Central memory CD8-positive, alpha-beta T cell (primary cell): Measurements from ENCODE around the gene APBB2.

Experiments
- ATAC-seq: fragments of 150-1000 bp; cut with Tn5 transposase; replicated peaks from 2 replicates; pipeline ENCODE4 v1.10.0; 2022; ENCODE audit warnings: mild to moderate bottlenecking, moderate FRiP score, moderate number of reproducible peaks; ENCODE audit not compliant: poor library complexity, severe bottlenecking; ENCODE audit errors: extremely low read depth
- DNase-seq, 2 donors: peaks; one replicate each; pipeline ENCODE4 v3.0.0; 2021; ENCODE audit warnings: low spot score in 2 of 2
- H3K27ac Mint-ChIP-seq: one replicate; pipeline ENCODE4 v1.8.0; 2022; ENCODE audit warnings: low read depth, mild to moderate bottlenecking, moderate library complexity, mixed read lengths
- H3K27me3 Mint-ChIP-seq: one replicate; pipeline ENCODE4 v1.8.0; 2022; ENCODE audit warnings: mixed read lengths
- H3K36me3 Mint-ChIP-seq: one replicate; pipeline ENCODE4 v1.8.0; 2022; ENCODE audit warnings: mild to moderate bottlenecking, moderate library complexity, mixed read lengths; ENCODE audit not compliant: insufficient read depth
- H3K4me1 Mint-ChIP-seq: one replicate; pipeline ENCODE4 v1.8.0; 2022; ENCODE audit warnings: mixed read lengths
- H3K4me3 Mint-ChIP-seq: one replicate; pipeline ENCODE4 v1.8.0; 2022; ENCODE audit warnings: mild to moderate bottlenecking, moderate library complexity, mixed read lengths
- H3K9me3 Mint-ChIP-seq: one replicate; pipeline ENCODE4 v1.8.0; 2022; ENCODE audit warnings: mixed read lengths

Gene APBB2

GRCh38 chr4:40948014-40948413, 266.3 kb downstream of the APBB2 start:
- DNase-seq (no peak), ATAC-seq (no peak)
- H3K36me3 Mint-ChIP-seq, result no peaks in the 10 kb centered on the region
- no peak overlapping the region for H3K4me3 Mint-ChIP-seq
- peaks cover 13% of the 10 kb centered on the region for H3K27me3 Mint-ChIP-seq
- no peaks in the 10 kb centered on the region for H3K4me1 Mint-ChIP-seq
- H3K9me3 Mint-ChIP-seq, result no peaks in the 10 kb centered on the region
- H3K27ac Mint-ChIP-seq, result no peak overlapping the region

DNA sequence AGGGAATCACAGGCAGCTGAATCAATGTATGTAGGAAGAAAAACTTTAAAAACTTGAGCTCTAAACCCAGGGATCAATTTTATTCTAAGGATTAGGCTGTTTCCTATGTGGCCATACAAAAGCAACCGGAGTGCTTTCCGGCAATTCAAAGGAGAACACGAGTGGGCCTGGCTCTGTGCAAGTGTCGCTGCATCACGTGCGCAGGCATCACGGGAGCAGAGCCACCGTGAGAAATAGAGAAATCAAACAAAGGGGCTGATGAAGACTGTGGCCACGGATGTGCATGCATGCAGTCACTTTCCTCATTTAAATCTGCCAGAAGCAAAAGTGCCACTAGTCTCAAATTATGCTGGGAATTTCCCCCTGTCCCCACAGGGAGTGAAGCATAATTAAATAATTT, 267.7 kb downstream of the APBB2 start:
- ATAC-seq, result no peak
- H3K27me3 Mint-ChIP-seq, result peaks cover 27% of the 10 kb centered on the region
- H3K9me3 Mint-ChIP-seq, result no peaks in the 10 kb centered on the region
- no peaks in the 10 kb centered on the region for H3K36me3 Mint-ChIP-seq
- DNase-seq, result no peak
- no peaks in the 10 kb centered on the region for H3K4me1 Mint-ChIP-seq
- no peak overlapping the region for H3K4me3 Mint-ChIP-seq
- H3K27ac Mint-ChIP-seq, result no peak overlapping the region

DNA sequence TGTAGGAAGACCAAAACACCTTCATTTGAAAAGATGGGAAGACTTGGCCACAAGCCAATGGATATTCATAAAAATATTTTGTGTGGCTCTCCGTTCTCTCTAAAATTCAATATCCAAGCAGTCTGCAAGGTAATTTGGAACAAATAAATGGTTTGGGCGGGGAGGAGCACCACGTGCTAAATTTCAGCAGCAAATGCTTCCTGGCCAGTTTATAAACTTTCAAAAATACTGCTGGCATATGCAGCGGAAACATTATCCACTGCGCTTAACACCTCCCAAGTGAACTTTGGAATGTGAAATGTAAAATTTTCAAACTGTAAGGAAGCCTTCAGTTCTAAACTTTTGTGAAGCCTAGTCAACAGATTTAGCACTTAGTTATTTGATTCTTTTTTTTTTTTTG, 273.6 kb downstream of the APBB2 start:
- H3K9me3 Mint-ChIP-seq, result no peaks in the 10 kb centered on the region
- ATAC-seq, result no peak
- no peak overlapping the region for H3K27ac Mint-ChIP-seq
- H3K4me3 Mint-ChIP-seq, result no peak overlapping the region
- H3K4me1 Mint-ChIP-seq, result no peaks in the 10 kb centered on the region
- no peak for DNase-seq
- no peaks in the 10 kb centered on the region for H3K36me3 Mint-ChIP-seq
- H3K27me3 Mint-ChIP-seq, result peaks cover 36% of the 10 kb centered on the region

DNA sequence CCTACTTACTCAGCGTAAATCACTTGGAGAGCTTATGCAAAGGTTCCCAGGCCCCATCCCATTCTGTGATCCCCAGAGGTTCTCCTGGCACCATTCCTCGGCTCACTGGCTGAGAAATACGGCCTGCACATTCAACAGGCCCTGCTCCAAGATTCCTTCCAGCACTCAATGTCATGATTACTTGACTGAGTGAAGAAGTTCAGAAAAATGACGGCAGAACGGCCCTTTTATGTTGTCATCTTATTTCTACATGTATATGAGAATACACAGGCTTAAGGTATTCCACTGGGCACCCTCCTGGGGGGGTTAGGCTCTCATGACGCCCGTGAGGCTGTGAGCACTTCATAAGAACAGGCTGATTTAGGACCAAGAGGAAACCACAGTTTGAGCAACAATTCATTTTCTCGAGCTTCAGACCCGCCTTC, 274.0 kb downstream of the APBB2 start:
- no peaks in the 10 kb centered on the region for H3K4me1 Mint-ChIP-seq
- peaks cover 38% of the 10 kb centered on the region for H3K27me3 Mint-ChIP-seq
- H3K27ac Mint-ChIP-seq, result no peak overlapping the region
- no peak for DNase-seq
- H3K36me3 Mint-ChIP-seq, result no peaks in the 10 kb centered on the region
- H3K4me3 Mint-ChIP-seq, result no peak overlapping the region
- ATAC-seq, result no peak
- H3K9me3 Mint-ChIP-seq, result no peaks in the 10 kb centered on the region

DNA sequence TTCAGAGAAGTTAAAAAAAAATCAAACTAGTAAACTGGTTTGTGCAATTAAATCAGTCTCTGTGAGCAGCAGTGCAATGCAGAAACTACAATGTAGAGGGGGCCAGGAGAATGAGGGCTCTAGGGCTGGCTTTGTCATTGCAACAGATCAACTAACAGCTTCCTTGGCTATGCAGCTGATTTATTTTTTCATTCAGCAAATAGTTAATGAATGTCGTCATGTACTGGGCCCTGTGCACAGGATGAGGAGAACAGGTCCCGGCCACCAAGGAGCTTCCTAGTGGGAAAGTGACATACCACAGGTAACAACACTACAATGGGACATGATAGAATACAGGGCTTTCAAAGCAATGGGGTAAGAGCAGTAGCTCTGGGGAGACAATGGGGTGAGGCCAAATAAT, 274.5 kb downstream of the APBB2 start:
- Mint-ChIP-seq H3K27me3 (peaks cover 42% of the 10 kb centered on the region), H3K36me3 (no peaks in the 10 kb centered on the region), H3K27ac (no peak overlapping the region), H3K4me1 (no peaks in the 10 kb centered on the region), H3K9me3 (no peaks in the 10 kb centered on the region), H3K4me3 (no peak overlapping the region)
- DNase-seq (no peak), ATAC-seq (no peak)

DNA sequence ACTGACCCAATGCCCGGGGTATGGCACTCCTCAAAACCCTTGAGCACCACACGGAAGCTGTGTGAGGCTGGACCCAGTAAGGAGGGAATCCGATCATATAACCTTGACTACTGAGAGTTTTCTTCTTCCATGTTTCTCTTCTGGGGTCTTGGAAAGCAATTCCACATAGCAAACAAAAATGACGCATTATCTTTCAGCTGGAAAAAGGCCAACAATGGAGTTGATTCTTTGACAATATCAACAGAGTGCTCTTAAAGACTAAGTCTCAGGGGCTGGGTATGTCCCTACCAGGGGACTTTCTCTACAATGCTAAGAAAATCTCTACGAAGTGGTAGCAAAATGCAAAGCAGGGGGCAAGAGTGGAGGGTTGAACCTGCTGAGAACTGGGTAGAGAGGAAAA, 276.0 kb downstream of the APBB2 start:
- H3K4me1 Mint-ChIP-seq, result no peaks in the 10 kb centered on the region
- no peak overlapping the region for H3K27ac Mint-ChIP-seq
- no peaks in the 10 kb centered on the region for H3K36me3 Mint-ChIP-seq
- ATAC-seq, result no peak
- H3K9me3 Mint-ChIP-seq, result no peaks in the 10 kb centered on the region
- H3K4me3 Mint-ChIP-seq, result no peak overlapping the region
- H3K27me3 Mint-ChIP-seq, result peaks cover 41% of the 10 kb centered on the region
- DNase-seq, result no peak

- Mint-ChIP-seq H3K27me3 (peaks cover 40% of the 10 kb centered on the region), H3K4me1 (no peaks in the 10 kb centered on the region), H3K9me3 (no peaks in the 10 kb centered on the region), H3K4me3 (no peak overlapping the region), H3K27ac (no peak overlapping the region), H3K36me3 (no peaks in the 10 kb centered on the region)
- DNase-seq (no peak), ATAC-seq (no peak)
Observed at GRCh38 chr4:40937140-40937725, 277.1 kb downstream of the APBB2 start.

- ATAC-seq, result no peak
Observed at GRCh38 chr4:40934676-40935075, 279.7 kb downstream of the APBB2 start.

DNA sequence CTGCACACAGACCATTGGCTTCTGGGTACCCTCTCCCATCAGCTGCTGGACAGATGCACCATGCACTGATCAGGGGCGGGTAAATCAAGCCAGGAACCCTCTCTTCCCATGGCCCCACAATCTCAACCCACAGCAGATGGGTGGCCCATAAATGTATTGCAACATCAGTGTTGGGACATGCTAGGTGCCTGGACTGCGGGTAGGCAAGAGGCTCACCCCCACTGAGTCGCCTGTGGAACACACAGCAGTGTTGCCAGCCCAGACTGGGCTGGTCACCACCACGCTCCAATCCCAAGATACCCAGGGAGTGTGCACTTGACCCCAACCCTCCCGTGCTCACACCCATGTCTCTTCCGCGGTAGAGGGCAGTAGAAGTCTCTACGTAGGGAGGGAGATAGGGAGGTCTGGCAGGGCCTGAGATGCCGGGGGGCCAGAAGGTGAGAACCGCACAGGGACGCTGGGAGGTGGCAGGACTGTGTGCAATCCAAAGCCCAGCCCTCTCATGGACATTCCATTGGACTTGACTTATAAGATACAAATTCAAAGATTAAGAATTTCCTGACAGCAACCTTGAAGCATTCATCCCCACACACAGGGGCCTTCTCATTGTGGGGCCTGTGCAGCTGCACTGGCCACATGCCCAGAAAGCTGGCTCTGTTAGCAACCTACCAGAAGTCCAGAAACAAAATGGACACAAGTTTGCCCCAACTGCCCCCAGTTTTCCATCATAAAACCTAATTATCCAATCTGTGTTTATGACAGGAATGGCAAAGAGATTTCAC, 280.9 kb downstream of the APBB2 start:
- ATAC-seq (no peak), DNase-seq (no peak)
- H3K4me1 Mint-ChIP-seq, result no peaks in the 10 kb centered on the region
- H3K27me3 Mint-ChIP-seq, result peaks cover 36% of the 10 kb centered on the region
- no peak overlapping the region for H3K4me3 Mint-ChIP-seq
- no peak overlapping the region for H3K27ac Mint-ChIP-seq
- H3K9me3 Mint-ChIP-seq, result no peaks in the 10 kb centered on the region
- peaks cover 2% of the 10 kb centered on the region for H3K36me3 Mint-ChIP-seq

More at GRCh38 chr4:40934676-40935075, 279.7 kb downstream of the APBB2 start:
- Mint-ChIP-seq H3K36me3 (peaks cover 2% of the 10 kb centered on the region), H3K27me3 (peaks cover 36% of the 10 kb centered on the region), H3K27ac (no peak overlapping the region), H3K9me3 (no peaks in the 10 kb centered on the region), H3K4me1 (no peaks in the 10 kb centered on the region), H3K4me3 (no peak overlapping the region)
- DNase-seq, result no peak

DNA sequence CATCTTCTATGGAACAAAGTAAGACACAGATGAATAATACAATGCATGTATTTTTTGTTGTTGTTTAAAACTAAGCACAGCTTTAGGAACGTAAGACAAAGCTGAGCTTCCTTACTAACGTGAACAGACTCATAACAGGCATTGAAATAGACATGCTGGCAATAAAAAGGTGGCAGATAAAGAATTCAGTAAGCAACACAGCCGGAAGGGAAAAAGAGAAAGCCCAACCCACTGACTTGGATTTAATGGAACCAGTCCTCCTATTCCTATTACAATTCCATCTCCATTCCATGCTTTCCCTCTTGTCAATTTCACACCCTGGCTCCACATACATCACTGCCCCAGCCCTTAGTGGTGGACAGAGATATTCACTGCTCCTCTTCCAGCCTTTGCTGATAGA, 282.5 kb downstream of the APBB2 start:
- no peaks in the 10 kb centered on the region for H3K9me3 Mint-ChIP-seq
- H3K4me1 Mint-ChIP-seq, result peaks cover 7% of the 10 kb centered on the region
- peaks cover 51% of the 10 kb centered on the region for H3K27me3 Mint-ChIP-seq
- no peak overlapping the region for H3K27ac Mint-ChIP-seq
- DNase-seq, result no peak
- ATAC-seq, result no peak
- peaks cover 4% of the 10 kb centered on the region for H3K36me3 Mint-ChIP-seq
- no peak overlapping the region for H3K4me3 Mint-ChIP-seq

- Mint-ChIP-seq H3K4me1 (peaks cover 7% of the 10 kb centered on the region), H3K27ac (no peak overlapping the region), H3K36me3 (peaks cover 4% of the 10 kb centered on the region), H3K4me3 (no peak overlapping the region), H3K27me3 (peaks cover 57% of the 10 kb centered on the region), H3K9me3 (no peaks in the 10 kb centered on the region)
- ATAC-seq, result no peak
- DNase-seq, result no peak
Observed at GRCh38 chr4:40931238-40931637, 283.1 kb downstream of the APBB2 start.

GRCh38 chr4:40927074-40927473, 287.3 kb downstream of the APBB2 start:
- ATAC-seq, result no peak

DNA sequence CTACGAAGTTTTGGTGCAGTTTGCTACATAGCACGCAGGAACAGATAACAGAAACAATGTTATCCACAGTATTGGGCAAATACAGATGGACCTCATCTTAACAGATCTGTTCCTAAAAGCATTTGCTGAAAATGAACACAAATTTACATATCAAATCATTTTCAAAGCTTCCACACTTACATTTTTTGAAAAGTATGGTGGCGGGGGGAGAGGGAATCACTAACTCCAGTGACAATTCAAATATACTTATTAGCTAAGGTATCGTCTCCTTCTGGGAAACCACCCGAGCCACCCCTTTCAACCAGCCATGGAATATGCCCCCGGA, 289.6 kb downstream of the APBB2 start:
- no peak overlapping the region for H3K27ac Mint-ChIP-seq
- peaks cover 37% of the 10 kb centered on the region for H3K27me3 Mint-ChIP-seq
- peaks cover 2% of the 10 kb centered on the region for H3K36me3 Mint-ChIP-seq
- no peak for ATAC-seq
- H3K9me3 Mint-ChIP-seq, result no peaks in the 10 kb centered on the region
- DNase-seq, result no peak
- no peak overlapping the region for H3K4me3 Mint-ChIP-seq
- peaks cover 7% of the 10 kb centered on the region for H3K4me1 Mint-ChIP-seq

More at GRCh38 chr4:40927074-40927473, 287.3 kb downstream of the APBB2 start:
- H3K27ac Mint-ChIP-seq, result no peak overlapping the region
- no peak for DNase-seq
- no peak overlapping the region for H3K4me3 Mint-ChIP-seq
- no peaks in the 10 kb centered on the region for H3K9me3 Mint-ChIP-seq
- peaks cover 4% of the 10 kb centered on the region for H3K36me3 Mint-ChIP-seq
- H3K27me3 Mint-ChIP-seq, result peaks cover 37% of the 10 kb centered on the region
- H3K4me1 Mint-ChIP-seq, result peaks cover 7% of the 10 kb centered on the region
